ENCODE data around the gene MNX1. TPM values are rescaled to one million over a fixed set of nuclear protein-coding genes. Genes with fewer than 3 reads are reported as not detected.

The MNX1 gene
- total RNA-seq, 1 experiment from 2014 or later = 1.0 TPM

DNA sequence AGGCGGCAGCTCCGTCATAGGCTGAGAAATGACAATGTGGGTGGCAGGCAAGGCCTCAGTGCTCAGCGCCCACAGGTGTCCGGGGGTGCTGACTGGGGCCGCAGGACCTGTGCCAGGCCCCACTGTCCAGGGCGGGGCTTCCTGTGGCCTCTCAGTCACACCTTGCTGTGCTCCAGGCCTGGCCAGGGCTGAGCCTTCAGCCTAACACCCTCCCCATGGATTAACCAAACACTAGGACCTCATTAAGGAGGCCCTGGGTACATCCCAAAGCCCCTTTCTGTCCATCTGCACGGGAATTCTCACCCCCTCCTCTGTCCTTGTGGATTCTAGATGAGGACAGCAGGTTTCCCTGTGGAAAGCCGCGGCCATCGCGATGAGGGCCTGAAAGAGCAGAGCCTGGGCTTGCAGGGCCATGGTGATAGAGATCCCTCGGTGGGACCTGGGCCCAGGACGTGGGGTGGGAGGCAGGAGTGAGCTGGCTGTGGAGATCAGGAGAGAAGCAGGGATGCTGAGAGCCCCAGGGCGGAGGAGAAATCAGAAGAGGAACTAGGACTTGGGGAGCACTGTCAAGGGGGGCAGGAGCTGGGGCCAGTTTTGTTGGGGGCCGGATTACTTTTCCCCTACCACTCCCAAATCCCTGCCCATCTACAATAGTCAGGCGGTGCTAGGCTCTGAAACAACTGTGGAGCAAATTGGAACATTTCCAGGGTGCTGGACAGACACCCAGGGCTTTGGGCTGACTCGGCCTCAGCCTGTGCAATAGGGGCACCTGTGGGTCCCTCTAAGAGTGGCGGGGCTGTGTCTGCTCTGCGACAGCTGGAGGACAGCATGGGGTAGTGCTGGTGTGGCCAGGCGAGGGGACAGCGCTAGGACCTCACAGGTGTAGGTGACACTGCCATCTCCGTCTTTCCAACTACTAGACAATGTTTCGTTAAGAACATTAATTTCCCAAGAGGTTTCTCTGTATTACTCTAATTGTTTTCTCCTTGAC, 23.3 kb upstream of the MNX1 start:
- in situ Hi-C loops (cut with HindIII; ENCODE audit: low sequenced_read_pairs) = no loop called here
- no peak for DNase-seq (ENCODE audit: low spot score)

DNA sequence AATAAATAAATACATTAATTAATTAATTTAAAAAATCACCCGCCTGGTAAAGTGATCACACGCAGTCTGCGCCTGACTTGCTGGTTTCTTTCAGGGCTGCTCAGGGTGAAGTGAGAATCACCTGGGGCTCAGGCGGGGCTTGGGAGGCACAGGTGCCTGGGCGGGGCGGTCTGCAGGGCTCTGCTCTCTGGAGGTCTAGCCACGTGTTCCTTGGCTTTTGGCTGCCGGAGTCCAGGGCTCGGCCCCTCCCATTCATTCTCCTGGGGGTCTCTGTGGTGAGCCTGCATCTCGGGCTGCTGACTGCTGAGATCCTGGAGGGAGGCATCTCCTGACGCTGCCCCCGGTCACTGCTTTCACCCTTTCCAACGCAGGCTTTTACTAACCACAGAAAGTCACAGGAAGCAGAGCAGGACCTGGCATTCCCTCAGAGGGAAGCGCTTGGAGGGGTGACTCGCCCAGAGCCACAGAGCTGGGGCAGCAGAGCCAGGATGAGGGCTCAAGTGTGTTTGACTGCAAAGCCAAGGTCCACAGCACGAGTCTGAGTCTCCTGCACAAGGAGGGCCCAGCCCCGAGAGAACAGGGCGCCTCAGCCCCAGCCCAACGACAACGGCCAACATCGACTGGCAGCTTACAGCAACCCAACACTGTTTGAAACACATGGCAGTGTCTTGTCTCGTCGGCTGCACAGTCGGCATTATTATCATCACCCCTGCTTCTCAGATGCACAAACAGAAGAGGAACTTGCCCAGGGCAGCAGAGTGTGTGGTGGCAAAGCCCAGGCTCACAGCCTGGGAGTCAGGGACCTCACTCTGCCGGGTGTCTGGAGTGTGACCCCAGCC, 22.4 kb upstream of the MNX1 start:
- no peak for DNase-seq (ENCODE audit: low spot score)
- in situ Hi-C loops (cut with HindIII; ENCODE audit: low sequenced_read_pairs) = no loop called here

DNA sequence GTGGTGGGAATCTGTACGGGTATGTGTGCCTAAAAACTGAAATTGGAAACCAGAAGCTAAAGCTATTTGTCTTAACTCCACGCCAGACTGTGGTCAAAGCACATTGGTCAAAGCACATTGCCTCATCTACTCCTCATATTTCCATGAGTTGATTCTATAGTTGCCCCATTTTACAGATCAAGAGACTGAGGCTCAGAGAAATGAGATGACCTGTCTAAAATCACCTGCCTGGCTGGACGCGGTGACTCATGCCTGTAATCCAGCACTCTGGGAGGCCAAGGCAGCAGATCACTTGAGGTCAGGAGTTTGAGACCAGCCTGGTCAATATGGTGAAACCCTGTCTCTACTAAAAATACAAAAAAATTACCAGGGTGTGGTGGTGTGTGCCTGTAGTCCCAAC, 21.7 kb upstream of the MNX1 start:
- DNase-seq (ENCODE audit: low spot score) = no peak
- in situ Hi-C loops (cut with HindIII; ENCODE audit: low sequenced_read_pairs) = no loop called here

DNA sequence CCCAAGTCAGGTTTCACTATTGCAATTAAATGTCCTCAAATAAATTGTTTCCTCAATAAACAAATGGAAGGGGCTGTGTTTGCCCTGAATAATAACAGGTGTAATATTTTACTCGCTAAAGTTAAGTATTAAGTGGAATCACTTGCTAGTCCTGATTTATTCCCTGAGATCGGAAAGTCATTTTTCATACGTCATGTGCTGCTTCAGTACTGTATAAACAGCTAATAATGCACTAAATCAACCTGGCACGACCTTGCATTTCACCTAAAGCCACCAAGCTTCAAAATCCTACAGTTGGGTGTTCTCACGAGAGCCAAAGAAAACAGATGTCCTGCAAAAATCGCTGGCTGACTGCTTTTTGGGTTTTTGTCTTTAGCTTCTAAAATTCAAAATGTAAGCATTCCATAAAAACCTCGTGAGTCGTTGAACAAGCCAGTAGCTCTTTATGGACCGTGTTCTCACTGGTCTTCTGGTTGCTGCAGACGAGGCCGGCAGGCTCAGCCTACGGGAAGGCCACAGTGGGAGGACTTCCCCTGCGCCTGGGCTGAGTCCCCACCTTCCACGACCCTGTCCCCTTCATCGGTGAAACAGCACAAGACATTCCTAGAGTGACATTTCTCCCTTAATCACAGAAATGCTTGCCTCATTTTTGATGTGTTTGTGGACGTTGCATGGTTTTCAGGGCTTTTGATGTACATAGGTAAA, 17.9 kb upstream of the MNX1 start:
- in situ Hi-C loops (cut with HindIII; ENCODE audit: low sequenced_read_pairs) = no loop called here
- DNase-seq (ENCODE audit: low spot score) = no peak

DNA sequence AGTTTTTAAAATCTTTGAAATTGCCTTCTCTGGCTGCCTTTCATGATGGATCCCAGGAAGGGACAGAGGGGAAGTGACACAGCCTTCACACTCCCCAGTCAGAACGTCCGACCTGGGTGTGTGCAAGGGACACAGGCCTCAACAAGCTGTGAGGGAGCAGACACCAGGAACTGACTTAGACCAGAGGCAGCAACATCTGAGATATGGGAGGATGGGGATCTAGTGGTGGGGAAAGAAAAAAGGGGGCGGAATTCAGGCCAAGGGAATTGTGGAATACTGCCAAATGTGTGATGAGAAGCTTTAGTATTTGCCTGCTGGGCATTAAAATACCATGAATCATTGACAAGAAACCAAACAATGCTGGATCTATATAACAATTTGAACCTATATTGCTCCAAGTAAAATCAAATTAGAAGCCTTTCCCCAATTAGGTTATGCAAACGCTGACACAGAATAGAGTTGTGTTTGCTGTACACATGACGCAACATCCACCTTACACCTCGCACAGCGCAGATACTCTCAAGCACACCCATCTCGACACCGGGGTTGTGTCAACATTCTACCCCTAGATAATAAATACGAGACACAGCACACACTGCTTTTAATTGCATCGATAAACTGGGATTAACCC, 17.2 kb upstream of the MNX1 start:
- in situ Hi-C loops (cut with HindIII; ENCODE audit: low sequenced_read_pairs) = no loop called here
- no peak for DNase-seq (ENCODE audit: low spot score)

DNA sequence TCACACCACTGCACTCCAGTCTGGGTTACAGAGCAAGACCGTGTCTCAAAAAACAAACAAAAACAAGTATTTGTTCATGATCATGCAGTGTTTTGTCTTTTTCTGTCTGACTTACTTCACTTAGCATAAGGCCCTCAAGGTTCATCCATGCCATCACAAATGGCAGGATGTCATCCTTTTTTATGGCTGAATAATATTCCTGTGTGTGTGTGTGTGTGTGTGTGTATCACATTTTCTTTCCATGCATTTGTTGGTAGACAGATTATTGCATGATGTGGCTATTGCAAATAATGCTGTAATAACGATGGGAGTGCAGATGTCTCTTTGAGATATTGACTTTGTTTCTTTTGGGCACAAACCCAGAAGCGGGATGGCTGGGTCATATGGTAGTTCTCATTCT, 14.3 kb upstream of the MNX1 start:
- in situ Hi-C loops (cut with HindIII; ENCODE audit: low sequenced_read_pairs) = no loop called here
- no peak for DNase-seq (ENCODE audit: low spot score)

DNA sequence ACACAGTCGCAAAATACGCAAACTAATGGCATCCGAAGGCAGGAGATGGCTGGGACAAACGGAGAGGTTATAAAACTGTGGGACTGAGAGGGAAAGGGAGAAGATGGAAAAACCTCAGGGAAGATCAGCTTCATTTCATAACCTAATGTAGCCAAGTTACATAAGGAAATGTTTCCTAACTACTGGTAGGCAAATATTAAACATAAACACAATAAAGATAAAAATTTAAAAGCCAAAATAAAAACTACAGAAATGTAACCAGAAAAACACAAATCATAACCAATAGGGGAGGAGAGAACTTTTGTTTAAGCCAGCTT, 13.1 kb upstream of the MNX1 start:
- DNase-seq (ENCODE audit: low spot score) = no peak
- in situ Hi-C loops (cut with HindIII; ENCODE audit: low sequenced_read_pairs) = no loop called here

DNA sequence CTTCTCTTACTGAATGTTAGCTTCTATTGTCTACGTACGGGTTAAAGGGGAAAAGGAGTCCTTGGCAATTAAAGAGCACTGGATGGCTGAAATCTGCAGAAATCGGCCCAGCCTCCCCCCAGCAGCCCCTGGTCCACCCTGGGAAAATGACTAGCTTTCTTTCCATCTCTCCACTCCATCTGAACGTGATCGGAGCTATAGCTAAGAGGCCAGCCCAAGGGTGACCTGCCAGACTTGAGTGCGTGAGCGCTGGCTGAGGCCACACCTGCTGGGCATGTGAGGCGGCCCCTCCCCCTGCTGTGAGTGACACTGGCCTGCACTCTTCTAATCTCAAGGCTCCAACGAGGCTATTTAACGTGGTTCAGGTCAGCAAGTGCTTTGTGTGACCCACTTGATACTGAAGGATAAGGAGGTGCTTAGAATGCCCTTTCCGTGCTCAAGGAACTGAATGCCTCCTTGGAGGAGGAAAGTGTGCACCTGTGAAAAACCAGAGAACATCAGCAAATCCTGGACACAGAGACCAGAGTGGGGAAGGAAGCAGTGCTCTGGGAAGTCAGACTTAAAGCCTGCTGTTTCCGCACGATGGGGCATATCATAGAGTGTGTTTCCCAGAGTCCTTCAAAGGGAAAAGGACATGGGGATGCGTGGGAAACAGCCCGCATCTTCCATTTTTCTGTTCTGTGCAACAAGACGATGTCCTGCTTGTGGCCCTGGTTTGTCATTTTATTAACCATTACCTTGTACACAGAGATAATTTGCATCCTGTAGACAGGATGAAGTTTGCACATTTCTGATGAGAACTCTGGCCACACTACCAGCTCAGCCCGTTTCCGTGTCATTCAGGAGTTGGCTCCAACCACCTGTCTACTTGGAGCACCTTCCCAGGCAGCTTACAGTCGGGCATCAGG, 12.5 kb upstream of the MNX1 start:
- in situ Hi-C loops (cut with HindIII; ENCODE audit: low sequenced_read_pairs) = no loop called here
- DNase-seq (ENCODE audit: low spot score) = no peak

DNA sequence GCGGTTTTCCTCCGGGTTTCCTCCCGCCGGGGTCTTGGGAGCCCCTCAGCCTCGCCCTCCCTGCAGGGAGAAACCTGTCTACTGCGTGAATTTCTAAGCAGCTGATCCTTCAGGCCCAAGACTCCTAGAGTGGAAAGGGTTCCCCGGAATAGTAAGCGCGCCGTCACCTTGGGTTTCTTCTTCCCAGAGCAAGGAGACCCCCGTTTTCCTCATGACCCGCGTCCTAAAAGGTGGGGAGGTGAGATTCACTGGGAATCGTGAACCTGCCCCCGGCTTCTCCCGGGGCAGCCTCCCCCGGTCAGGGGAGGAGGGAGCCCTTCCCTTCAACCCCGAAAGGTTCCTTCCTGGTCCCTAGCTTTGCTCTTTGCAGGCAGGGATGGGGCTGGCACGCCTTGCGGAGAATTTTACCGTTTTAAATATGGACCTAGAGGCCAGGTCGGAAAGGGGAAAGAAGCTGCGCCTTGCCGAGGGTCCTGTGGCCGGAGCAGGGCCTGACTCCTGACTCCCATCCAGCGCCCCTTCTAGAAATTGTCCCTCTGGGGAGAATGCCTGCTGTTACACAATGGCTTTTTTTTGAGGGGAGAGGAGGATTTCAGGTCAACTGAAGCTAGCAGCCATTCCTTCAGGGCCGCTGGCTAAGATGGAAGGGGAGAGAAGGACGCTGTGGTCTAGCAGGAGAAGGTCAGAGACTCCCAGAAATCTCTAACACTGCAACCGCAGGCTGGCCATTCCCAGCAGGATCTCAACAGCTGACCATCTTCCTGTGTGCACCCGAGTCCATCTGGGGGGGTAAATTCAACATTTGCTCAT, 11.6 kb upstream of the MNX1 start:
- no peak for DNase-seq (ENCODE audit: low spot score)
- in situ Hi-C loops (cut with HindIII; ENCODE audit: low sequenced_read_pairs) = no loop called here

DNA sequence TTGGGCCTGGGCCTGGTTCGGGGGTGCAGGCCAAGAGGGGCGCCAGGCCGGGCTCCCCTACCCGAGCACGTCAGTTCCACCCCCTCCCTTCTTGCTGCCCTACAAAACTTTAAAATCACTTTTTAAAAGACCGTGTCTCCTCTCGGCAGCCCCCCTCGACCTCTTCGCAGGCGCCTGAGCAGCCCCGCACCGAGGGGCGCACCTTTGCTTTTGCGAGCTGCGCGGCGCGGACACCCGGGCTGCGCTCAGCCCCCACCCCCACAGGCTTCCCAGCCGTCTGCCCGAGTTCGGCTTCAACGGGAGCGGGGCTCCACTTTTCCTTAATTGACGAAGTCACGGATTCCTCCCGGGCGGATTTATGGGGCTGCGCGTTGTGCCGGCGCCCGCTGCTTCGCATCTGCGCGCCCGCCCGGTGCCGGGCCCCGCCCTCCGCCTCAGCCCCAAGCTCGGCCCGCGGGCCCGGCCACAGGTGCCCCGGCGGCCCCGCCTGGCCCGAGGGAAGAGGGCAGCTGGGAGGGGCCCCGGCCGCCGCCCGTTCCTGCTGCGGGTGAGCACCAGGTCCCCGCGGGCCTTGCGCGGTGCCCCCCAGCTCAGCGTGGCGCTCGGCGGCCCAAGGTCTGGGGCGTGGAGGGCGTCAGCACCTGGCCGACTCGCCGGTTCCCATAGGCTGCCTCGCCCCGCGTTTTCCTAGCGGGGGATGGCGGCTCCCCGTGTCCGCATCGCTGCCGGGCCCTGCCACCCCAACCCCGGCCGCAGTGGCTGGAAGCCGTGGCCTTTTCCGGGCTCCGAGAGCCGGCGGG, 10.8 kb upstream of the MNX1 start:
- in situ Hi-C loops (cut with HindIII; ENCODE audit: low sequenced_read_pairs) = no loop called here
- DNase-seq (ENCODE audit: low spot score) = no peak

DNA sequence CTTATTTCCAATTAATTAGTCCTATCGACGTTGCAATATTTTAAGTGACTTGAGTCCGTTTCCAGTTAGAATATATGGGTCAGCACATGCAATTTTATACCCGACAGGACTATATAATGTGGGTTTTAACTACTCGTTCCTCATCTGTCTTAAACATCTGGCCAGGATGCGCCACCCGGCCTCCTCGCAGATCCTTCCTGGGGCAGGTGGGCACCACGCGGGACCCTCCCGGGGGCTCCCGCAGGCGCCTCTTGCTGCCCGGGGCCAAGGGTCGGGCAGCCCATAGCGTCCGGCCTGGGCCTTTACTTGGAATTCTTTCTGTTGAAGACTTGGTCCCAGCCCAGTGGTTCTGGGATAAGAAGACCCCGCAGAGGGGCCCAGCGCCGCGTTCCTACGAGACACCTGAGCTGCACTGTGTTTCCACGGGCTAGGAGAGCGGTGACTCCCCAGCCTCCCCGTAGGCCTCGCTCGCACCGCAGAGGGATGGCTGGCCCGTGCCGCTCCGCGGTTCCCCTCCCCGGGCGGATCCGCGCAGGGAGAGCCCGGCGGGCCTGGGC, 10.1 kb upstream of the MNX1 start:
- no peak for DNase-seq (ENCODE audit: low spot score)
- in situ Hi-C loops (cut with HindIII; ENCODE audit: low sequenced_read_pairs) = no loop called here

DNA sequence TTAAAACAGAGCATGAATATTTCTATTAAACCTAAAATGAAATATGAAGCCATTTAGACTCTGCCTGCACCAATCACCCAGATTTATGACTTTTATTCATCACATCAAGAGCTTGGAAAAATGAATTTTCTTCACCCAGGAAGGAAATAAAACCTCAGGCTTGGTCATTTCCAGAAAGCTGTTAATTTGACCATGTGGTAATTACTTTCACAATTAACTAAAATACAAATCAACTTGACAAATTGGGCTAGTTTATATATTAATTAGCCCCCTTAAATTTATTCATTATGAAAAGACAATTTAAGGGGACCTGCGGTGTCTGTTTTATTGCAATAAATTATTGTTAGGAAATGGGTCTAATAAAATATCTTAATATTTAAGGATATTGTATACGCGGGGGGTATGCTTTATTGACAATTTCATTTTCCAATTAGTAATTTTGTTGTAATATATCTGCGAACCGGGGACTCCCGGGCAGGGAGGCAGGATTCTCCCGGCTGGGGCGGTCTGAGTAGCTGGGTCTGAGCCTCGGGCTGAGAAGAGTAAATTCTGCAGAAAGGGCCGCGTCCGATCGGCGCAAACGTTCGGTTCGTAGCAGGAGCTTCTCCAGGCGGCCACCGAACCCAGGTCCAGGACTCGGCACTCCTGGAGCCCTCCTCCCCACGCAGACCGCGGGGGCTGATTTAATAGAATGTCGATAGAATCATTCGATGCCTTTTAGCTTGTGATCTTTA, 9.4 kb upstream of the MNX1 start:
- no peak for DNase-seq (ENCODE audit: low spot score)
- in situ Hi-C loops (cut with HindIII; ENCODE audit: low sequenced_read_pairs) = no loop called here

DNA sequence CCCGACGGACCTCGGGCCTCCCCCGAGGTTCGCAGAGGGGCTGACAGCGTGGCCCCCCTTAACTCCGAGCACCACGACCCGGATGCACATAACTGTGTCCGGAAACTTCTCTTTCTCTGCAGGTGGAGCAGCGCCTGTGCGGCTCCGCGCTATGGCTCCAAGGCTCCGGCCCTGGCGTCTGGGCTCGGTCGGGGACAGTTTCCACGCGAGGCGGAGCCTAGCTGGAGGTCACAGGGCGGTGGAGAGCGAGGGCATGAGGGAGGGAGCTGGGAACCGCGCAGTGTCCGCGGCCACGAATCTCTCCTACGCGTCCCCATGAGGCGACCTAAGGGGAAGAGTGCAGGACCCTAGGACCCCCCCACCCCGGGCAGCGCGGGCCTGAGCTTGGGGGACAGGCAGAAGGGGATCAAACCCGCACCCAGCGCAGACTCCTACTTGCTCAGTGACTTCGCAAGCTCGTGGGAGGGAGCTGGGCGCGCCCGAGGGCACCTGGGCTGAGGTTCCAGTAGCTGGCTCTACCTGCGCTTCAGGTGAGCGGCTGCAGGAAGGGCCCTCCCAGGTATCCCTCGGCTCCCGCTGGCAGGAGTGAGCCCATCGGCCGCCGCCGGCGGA, 8.6 kb upstream of the MNX1 start:
- in situ Hi-C loops (cut with HindIII; ENCODE audit: low sequenced_read_pairs) = no loop called here
- DNase-seq (ENCODE audit: low spot score) = no peak

DNA sequence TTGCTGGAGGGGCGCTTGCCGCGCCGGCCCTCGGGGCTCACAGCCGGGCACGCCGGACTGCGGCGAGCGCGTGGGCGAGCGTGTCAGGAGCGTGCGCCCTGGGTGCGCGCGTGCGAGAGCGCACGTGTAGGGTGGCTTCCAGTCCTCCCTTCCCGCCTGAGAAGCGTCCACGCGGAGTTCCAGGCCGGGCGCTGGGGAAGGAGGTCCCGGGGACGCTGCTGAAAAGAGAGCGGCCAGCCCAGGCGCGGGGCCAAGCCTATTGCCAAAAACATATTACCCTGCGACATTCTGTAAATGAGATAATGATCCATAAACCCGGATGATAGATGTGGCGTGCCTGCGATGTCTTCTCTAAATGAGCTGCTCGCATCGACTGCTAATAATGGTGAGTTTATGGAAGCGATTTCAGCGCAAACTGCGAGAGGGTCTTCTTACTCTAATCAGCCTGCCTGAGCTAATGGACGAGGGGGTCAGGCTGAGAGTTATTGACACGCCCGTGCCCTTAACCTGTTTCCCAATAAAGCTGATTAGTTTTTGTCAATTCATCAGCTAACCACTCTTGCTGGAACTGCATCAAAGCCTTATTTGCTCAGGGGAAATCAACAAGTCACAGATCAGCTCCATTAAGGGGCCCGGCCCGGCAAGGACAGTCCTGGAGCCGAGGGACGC, 8.0 kb upstream of the MNX1 start:
- DNase-seq (ENCODE audit: low spot score) = no peak
- in situ Hi-C loops (cut with HindIII; ENCODE audit: low sequenced_read_pairs) = no loop called here

Data from G401 (cell line).